Astrocyte of the cerebellum (primary cell): ENCODE measurements around the gene PCSK5.

ENCODE experiments used
- DNase-seq: peaks from one replicate; pipeline ENCODE4 v3.0.0-alpha.2; 2011; ENCODE audit warnings: low read depth
- H3K4me3 ChIP-seq: 2 replicates; pipeline ENCODE4 v1.5.1; 2011; ENCODE audit warnings: mild to moderate bottlenecking, low read depth, low read length, moderate library complexity
- in situ Hi-C: cut with HindIII; loops from 2 replicates; pipeline ENCODE4 v1.10.0; 2017; ENCODE audit warnings: low sequenced_read_pairs
- TF ChIP-seq, protein P1 (sequence below): IDR thresholded peaks from 2 replicates; pipeline ENCODE4 v1.5.1; 2012; ENCODE audit warnings: low read length, low read depth, moderate library complexity, mild to moderate bottlenecking; ENCODE audit errors: missing control alignments

Gene PCSK5

DNA sequence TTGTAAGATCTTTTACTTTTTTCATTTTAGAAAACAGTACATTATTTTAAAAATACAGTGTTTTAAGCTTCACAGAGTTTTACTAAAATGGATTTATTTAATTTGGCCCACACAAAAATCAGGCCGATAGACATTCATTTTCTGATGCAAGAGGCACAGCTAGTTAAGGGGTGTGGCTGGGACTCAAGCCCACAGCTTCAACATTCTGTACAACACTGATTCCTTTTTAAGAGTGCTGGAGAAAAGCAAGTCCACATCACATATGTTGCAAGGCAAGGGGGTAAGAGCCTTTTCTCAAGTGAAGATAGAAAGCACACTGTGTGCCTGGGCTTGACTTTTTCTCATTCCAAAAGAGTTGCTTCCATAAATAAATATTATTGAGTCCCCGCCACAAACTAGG, 307.9 kb downstream of the PCSK5 start:
- in situ Hi-C loops, result no loop called here
- DNase-seq, result no peak
- TF ChIP-seq, protein P1, sequence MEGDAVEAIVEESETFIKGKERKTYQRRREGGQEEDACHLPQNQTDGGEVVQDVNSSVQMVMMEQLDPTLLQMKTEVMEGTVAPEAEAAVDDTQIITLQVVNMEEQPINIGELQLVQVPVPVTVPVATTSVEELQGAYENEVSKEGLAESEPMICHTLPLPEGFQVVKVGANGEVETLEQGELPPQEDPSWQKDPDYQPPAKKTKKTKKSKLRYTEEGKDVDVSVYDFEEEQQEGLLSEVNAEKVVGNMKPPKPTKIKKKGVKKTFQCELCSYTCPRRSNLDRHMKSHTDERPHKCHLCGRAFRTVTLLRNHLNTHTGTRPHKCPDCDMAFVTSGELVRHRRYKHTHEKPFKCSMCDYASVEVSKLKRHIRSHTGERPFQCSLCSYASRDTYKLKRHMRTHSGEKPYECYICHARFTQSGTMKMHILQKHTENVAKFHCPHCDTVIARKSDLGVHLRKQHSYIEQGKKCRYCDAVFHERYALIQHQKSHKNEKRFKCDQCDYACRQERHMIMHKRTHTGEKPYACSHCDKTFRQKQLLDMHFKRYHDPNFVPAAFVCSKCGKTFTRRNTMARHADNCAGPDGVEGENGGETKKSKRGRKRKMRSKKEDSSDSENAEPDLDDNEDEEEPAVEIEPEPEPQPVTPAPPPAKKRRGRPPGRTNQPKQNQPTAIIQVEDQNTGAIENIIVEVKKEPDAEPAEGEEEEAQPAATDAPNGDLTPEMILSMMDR, result no peak
- no peak overlapping the region for H3K4me3 ChIP-seq

DNA sequence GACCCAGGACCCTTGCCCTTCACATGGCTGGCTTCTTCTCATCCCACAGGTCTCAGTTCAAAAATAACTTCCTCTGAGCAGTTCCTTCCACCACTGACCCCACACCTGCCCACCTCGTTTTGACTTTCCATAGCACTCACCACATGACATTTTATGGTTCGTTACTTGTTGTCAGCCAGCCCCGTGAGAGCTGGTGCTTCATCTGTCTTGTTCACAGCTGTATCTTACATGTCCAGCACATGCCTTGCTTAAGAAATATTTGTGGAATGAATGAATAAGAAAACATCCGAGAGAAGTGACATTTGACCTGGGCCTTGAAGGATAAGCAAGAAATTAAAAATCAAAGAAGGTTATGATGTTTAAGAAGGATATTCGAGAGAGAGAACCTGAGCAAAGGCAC, 309.8 kb downstream of the PCSK5 start:
- no peak for DNase-seq
- TF ChIP-seq, protein P1, result no peak
- in situ Hi-C loops, result no loop called here
- no peak overlapping the region for H3K4me3 ChIP-seq

DNA sequence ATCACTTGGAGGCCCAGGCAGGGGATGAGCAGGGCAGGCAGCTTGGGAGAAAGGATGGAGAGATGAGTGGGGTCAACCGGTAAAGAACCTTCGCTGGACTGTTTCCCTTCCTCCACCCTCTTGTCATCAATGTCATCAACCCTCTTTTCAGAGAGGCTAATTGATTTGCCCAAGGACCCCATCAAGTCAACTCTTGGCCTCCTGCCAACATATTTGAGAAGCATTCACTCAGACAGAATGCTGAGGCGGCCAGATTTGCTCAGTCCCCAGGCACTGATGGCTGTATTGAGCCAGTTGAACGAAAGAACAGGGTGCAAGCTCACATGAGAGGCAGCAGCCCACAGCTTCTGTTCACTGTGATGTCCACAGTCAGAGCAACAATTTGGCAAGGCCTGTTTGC, 310.3 kb downstream of the PCSK5 start:
- in situ Hi-C loops, result no loop called here
- TF ChIP-seq, protein P1, result no peak
- H3K4me3 ChIP-seq, result no peak overlapping the region
- DNase-seq, result no peak

DNA sequence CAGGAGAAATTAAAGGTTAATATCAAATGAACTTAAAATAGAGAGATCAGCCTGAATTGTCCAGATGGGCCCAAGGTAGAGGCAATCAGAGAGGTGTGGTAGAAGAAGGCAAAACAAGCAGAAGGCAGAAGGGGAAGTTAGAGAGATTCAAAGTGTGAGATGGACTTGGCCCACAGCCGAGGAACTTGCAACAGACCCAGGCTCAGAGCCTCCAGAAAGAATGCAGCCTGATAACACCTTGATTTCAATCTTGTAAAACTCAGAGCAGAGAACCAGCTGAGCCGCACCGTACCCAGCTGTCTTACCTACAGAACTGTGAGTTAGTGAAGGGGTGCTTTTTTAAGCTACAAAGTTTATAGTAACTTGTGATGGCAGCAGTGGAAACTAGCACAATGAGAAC, 312.9 kb downstream of the PCSK5 start:
- no peak overlapping the region for H3K4me3 ChIP-seq
- no peak for DNase-seq
- TF ChIP-seq, protein P1, result no peak
- in situ Hi-C loops, result no loop called here

DNA sequence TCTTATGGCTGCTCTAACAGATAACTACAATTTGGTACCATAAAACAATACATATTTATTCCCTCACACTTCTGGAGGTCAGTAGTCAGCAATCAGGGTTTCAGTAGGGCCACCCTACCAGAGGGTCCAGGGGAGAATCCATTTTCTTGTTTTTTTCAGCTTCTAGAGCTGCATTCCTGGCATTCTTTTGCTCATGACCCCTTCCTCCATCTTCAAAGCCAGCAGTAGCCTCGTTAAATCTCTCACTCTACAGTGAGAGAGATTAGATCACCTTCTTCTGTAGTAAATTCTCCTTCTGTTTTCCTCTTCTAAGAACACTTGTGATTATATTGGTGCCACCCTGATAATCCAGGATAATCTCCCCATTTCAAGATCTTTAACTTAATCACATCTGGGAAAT, 316.3 kb downstream of the PCSK5 start:
- no peak for DNase-seq
- in situ Hi-C loops, result no loop called here
- TF ChIP-seq, protein P1, result no peak

DNA sequence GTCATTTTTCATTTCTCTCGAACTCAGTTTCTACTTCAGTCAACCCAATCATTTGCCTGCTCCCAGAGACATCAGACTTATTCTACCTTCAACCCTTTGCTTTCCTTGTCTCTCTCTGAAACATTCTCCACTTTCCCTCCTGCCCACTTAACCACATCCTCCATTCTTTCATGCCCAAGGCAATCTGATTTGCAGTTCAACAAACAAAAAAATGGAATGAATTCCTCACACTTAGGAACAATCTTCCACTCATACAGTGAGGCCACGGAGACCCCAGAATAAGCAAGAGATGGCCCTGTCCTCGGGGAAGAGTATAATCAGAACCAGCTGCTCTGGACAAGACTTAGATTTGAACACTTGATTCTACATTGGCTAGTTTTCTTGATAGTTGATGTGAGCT, 323.3 kb downstream of the PCSK5 start:
- in situ Hi-C loops, result no loop called here
- TF ChIP-seq, protein P1, result no peak
- peak; percentile 12 for DNase-seq
- H3K4me3 ChIP-seq, result no peak overlapping the region

More for the DNA sequence above, 316.3 kb downstream of the PCSK5 start:
- no peak overlapping the region for H3K4me3 ChIP-seq

DNA sequence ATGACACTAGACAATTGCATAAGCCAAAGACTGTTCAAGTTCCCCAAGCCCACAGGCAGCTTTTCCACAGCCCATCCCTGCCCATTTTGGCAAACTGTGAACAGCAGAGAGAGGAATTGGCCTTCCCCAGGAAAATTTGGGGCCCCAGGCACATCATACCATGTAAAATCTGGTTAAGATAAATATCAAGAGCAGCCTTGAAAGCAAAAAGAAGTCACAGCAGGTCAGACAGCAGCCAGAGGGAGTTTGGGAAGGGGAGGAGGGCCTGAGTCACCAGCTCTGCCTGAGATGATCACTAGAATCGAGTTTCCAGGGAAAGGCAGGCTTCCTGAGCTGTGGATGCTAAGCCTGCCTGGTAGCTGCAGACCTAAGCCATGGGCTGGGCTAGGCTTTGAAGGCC, 324.6 kb downstream of the PCSK5 start:
- TF ChIP-seq, protein P1, result no peak
- H3K4me3 ChIP-seq, result no peak overlapping the region
- in situ Hi-C loops, result no loop called here
- DNase-seq, result peak; percentile 53
